HG03045 (cell line): ENCODE data around the gene SH3GL2.
"Not testable (repeated sequence)": the region's sequence is repeated elsewhere in the genome, so short reads cannot be mapped to it uniquely, and the experiment has no call there.

Experiments used
- ATAC-seq: cut with Tn5 transposase; IDR thresholded peaks from one replicate; pipeline ENCODE4 v1.9.1; 2021; ENCODE audit warnings: mild to moderate bottlenecking, moderate library complexity; ENCODE audit not compliant: unreplicated experiment

The SH3GL2 gene

DNA sequence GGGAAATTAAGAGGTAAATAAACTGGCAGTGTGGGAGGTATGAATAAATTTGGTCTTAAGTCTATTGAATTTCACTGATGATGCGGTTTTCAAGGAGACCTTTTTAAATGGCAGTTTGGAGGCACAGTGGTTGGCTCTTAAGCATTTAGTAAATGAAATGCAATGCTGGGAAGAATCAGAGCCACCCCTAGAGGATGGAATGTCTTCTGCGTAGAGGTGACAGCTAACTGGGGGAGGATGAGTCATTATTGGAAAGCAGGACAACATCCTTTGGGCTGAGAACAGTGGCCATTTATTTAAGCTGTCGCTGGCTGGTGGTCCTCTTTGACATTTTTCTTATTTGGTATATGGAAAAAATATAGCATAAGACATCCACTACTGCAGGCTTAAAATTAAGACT lies 163.2 kb downstream of the SH3GL2 start:
- no peak for ATAC-seq

DNA sequence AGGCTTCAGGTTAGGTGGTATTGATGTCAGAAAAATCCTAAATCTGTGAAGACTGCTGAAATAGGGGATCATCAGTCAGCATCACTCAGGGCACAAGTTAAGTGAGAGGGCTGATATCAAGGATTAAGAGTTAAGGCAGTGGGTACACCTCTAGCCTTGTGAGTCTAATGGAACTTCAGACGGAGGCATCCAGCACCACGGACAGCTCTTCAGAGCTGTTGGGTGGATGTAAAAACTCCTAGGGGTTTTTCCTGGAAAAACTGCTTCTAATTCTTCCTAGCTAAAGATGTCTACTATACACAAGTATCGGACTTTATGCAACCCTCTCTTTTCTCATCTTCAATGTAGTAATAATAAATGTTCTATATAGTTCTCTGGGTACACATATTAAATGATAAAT lies 165.9 kb downstream of the SH3GL2 start:
- no peak for ATAC-seq

DNA sequence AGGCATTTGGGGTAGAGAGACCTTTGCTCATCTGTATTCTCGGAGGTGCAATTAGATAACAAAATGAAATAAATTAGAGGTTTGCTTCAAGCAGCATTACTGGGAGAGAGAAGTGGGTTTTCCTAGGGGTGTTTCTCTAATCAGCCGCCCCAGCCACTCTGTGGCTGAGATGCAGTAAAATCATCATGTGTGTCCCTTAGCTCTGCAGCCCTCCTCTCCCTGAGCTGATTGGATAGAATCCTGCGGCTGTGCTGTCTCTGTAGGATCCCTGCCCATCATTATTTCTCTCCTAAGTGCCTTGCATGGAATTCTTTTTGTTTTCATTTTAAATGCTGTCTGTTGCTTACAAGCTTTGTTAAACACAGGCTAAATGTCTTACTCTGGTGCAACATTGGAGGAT lies 171.4 kb downstream of the SH3GL2 start:
- ATAC-seq: no peak

DNA sequence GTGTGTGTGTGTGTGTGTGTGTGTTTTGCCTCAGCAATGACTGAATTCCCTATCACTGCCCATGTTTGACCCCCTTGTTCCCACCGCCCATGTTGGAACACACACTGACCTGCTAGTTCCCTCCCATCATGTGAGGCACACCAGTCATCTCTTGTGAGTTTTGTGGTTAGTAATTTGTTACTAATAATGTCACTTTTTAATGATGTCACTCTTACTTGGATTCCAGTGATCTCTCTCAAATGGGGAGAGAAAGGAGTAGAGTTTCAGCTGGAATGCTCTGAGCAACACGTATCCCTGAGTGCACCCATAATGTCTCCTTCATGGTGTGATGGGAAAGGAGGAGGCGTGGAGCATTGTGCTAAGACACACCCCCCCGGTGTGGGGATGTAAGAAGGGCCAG lies 172.6 kb downstream of the SH3GL2 start:
- ATAC-seq: no peak

DNA sequence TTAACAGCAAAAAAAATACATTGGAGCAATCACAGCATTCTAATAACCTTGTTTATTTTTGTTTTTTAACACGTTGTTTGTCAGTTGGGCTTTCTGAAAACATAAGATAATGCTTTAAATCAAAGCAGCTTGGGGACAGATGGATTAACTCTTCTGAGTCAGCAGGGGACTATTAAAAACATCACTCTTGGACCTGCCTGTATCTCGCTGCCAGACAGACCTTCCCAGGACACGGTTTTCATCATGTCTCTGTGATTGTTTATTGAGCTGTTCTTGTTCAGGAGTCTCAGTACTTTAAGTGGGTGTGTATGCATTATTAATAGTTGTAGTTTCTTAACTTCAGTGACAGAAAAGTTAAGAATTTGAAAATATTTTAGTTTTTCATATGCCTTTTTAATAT lies 173.2 kb downstream of the SH3GL2 start:
- ATAC-seq: no peak

DNA sequence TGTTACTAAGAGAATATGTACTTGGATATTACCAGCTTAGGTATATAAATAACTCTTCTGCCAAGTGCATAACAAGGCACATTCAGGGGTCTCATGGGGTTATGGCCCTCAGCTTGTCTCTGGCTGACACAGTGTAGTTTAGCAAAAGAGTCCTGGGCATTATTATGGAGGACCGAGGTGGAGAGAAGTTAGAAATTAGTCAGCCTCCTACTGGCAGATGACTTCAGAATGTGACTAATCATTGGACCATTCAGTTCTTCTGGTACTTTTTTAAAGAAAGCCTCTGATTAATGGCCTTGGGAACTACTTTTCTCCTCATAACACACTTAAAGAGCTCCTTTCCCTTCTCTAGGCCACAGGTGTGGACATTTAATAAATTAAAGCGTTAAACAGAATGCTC lies 178.9 kb downstream of the SH3GL2 start:
- no peak for ATAC-seq

DNA sequence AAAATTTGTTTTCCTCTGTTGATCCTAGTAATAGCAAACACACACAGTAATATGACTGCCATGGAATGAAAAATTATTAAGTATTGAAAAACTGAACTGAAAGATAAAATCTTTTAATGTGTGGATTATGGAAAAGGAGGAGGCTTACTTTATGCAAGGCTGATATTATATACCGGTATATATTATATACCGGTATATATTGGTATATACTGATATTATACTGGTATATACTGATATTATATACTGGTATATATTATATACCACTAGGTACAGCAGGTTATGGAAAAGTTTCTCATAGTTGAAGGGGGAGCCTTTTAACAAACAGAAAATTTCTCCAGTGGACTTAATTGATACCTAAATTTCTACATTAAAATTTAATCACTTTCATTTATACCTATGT lies 181.4 kb downstream of the SH3GL2 start:
- no peak for ATAC-seq

DNA sequence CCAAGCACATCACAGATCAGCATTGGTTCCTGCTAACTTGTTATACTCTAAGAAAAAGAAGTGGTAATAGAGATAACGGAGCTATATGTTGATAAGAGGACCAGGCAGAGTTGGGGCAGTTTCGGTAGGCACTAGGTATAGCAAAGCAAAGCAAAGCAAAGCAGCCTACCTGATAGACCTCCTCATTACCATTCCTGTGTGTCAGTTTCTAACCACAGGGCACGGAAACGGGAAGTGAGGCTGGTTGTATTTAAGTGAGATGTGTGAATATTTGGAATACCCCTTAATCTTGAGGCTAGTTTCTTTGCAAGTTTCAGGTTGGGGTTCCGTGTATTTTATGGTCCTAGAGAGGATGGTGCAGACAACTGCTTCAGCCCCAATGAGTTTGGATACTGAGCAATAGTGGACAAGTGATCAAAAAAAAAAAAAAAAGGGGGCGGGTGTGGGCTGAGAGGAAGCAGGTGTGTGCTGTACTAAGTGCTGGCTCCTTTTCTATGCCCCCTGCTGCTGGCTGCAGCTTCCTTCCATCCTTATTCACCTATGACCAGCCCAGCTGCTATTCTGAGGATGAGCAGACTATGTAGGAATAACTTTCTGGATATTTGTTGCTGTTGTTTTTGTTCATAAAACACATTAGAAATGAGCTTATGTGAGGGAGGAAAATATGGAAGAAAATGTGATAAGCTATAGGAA lies 183.3 kb downstream of the SH3GL2 start:
- no peak for ATAC-seq

DNA sequence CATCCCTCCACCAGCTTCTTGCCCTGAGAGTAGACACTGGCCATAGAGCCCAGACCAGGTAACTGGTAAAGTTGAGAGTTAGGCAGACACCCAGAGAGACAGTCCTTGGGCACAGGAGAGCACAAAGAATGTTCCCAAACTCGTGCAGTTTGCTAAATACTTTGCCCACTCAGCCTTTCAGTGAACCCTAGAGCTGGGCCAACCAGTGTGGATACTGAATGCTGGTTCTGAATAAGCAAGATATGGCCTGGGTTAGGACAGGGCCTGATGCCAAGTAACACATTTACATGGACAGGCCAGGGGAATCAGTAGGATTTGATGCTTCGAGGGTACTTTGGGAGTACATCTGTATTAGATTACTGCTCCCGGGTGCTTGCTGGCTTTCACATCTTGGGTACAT lies 185.4 kb downstream of the SH3GL2 start:
- no peak for ATAC-seq

DNA sequence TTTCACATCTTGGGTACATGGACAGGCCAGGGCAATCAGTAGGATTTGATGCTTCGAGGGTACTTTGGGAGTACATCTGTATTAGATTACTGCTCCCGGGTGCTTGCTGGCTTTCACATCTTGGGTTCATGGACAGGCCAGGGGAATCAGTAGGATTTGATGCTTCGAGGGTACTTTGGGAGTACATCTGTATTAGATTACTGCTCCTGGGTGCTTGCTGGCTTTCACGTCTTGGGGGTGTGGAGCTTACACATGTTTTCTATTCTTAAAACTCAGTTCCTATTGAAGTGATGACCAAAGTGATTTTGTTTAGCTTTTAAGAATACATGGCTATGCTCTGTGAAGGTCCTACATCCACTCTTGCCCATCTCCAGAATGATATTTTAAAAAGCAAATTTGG lies 186.3 kb downstream of the SH3GL2 start:
- ATAC-seq: not testable (repeated sequence)

DNA sequence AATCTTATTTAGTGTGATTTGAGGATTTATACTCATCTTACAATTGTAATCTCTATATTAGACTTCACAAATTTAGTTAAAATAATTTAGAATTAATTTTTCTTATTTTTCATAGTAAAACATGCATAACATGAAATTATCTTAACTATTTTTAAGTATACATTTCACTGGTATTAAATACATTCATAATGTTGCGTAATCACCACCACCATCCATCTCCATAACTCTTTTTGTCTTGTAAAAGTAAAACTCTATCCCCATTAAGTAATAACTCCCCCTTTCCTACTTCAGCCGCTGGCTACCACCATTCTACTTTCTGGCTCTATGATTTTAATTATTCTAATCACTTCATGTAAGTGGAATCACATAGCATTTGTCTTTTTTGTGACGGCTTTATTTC lies 193.4 kb downstream of the SH3GL2 start:
- ATAC-seq: no peak

DNA sequence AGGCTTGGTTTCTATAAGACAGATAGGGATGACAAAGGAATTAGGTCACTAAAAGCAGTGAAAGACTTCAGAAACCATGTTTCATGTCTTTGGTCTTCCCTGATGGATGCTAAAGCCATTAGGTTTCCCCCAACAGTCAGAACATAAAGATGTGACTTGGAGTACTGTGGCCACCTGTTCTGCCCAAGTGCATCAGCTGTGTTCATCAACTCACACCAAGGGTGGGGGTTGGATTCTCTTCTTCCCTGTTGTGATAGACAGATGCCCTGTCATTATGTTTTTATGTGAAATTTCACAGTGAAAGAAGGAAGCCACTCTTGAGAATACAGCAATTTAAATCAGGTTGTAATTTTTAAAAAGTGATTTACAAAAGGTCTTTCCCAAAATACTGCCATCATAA lies 196.8 kb downstream of the SH3GL2 start:
- ATAC-seq: no peak

DNA sequence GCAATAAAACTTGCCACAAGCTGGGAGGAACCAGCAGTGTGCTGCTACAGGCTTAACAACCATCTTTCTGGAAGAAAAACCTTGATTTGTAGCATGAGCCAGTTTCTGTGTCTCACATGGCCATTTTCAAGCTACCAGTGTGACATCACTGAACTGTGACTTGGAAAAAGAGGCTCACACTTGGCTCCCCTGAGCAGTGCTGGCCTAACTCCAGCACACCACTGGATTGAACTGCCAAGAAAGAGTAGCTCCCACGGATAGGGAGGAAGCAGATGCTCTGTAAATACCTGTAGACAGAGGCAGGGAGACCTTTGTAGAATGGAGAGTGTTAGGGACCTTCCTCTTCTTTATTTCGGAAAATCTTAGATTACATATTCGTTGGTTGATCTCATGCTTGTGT lies 197.9 kb downstream of the SH3GL2 start:
- ATAC-seq: no peak

DNA sequence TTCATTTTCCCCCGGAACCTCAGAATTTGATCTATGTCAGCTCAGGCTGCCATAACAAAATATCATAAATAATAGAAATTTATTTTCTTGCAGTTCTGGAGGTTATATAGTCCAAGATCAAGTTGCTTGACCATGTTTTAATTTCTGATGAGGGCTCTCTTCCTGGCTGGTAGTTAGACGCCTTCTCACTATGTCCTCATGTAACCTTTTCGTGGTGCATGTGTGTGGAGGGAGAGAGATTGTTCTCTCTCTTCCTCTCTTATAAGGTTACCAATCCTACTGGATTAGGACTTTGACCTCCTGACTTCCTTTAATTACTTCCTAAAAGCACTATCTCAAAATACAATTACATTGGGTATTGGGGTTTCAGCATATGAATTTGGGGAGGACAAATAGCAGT lies 198.6 kb downstream of the SH3GL2 start:
- no peak for ATAC-seq

DNA sequence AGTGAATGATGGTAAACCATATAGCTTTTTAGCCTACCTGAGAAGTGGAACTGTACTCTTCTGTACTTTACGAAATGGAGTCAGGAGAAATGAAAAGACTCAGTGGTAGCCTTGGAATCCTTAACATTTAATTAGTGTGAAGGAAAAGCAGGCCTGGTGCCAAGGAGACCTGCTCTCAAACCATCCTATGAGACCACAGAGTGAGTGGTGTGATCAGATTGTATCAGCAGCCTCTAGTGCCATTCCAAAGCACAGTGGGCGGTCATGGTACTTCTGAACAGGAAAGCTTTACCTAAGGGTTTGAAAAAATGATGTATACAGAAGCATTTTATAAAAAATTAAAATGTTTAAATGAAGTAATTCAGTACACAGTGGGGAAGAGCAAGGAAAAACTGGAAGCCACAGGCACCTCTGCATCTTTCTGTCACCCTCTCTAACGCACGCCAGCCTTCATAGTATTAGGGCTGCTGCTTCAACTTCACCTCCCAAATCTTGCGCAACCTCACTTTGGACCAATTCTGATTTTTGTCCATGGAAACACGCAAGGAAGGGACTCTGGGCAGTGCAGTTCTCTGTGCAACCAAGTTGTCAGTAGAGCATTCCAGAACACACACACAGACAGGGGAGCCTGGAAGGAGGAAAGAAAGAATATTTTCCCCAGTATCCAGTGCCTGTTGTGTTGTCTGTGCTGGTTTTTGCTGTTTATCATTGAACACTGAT lies 203.7 kb downstream of the SH3GL2 start:
- ATAC-seq: no peak

DNA sequence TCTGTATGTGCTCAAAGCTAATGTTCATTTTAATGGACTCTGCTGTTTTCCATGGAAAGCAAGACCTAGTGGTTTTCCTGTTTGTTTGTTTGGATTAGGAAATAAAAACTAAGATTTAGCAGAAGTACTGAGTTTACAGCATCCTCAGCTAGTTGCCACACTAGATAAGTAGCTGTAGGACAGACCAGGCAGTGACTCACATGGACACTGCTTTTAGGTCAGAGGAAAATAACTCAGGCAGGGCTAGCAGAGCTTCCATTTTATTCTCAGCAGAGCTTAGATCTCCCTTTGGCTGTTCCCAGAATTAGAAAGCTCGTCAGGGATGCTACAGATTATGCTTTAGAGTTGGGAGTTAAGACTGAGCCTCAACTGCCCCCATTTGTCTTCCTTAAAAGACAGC lies 204.4 kb downstream of the SH3GL2 start:
- ATAC-seq: no peak

DNA sequence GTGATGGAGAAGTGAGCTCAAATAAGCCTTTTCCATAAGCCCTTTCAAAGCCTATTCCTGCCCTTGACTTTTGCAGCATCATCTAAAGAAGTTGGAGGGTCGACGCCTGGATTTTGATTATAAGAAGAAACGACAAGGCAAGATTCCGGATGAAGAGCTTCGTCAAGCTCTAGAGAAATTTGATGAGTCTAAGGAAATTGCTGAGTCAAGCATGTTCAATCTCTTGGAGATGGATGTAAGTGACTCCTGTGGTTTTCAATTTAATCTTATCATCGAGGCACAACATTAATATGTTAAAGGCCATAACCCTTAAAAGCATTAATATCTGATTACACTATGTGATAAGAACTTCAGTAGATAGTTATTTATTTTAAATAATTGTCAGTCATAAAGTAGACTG lies 210.4 kb downstream of the SH3GL2 start:
- no peak for ATAC-seq

DNA sequence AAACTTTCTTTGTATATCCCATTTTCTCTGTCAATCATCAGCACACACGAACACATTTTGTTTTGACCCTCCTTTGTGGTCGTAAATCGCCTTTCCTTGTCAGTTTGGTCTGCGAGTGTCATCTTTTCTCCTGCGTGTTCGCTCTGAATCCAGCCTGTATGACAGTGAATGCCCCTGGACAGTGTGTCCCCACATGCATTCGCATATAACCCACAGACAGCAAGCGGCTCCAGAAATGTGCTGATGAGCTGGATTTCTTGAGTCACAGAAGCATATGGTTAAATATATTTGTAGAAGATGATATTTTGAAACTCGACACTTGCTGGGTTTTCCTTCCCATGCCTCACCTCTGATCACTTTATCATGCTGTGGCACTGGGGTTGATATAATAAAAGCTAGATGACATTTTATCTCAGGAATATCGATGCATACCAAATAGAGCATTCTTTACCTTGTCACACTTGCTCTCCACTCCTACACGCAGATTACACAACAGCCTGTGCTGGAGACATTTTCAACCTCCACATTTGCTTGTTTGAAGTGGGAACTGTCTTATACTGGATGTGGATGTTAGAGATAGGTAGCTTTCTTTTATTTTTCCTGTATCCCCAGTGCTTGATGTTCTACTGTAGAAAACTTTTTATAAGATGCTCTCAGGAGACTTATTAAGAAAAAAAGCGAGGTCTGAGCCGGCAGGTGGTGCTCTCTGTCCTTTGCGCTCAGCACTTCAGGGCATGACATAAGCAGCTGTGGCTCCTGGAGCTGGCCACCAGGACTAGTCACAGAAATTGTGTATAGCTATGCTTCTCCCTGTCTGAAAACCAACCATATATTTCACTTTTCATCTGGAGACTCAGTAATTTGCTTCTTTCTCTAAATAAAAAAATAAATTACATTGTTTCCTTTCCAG lies 215.1 kb downstream of the SH3GL2 start:
- no peak for ATAC-seq

DNA sequence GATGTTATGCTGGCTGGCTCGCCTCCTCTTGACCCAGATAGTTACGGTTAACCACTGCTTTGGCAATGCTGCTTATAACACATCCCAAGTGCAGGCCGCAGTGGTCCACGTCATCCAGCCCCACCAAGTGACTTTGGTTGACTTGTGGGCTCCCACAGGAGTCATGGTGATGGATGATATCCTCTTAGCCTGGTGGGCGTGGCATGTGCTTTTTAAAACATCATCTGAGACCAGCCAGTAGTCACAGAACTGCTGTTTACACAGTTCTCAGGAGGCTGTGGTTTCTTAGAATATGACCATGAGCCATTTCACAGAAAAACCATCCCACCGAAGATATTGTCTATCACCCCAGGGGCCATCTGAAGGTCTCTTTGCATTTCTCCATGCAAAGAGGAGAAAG lies 216.9 kb downstream of the SH3GL2 start:
- ATAC-seq: no peak

DNA sequence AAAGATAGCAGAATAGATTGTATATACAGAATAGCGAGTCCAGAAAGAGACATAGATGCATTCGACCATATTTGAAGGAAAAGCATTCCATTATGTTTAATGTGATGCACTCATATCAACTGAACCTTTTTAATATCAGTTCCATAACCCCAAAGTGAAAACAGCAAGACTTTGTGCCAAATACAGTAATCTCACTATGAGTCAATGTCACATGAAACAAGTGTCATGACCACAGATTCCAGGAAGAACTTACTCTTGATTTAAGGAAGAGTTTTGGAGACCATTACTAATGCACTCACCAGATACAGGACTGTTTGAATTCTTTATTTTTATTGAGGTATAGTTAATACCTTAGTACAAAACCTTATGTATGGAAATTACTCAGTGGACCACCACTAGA lies 220.5 kb downstream of the SH3GL2 start:
- no peak for ATAC-seq

DNA sequence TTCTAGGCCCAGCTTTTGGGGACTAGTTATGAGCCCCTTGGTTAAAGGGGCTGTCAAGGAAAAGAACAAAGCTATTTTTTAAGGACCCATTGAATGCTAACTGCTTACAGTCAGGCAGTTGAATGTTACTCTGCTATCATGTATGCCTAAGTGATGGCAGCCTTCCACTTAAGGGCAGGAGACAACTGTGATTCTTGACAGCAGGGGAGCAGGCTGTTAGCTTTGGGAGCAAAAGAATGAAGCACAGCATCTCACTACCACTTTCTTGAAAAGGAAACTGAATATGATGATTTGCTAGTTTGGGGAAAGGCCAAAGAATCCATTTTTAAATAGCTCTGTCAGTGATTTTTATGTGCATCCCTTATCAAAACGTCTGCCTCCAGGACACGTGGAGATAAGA lies 221.6 kb downstream of the SH3GL2 start:
- ATAC-seq: no peak
